Left lung (tissue), 10 donors: ENCODE measurements around the gene BHMT. TPM values are rescaled to one million over a fixed set of nuclear protein-coding genes. Genes with fewer than 3 reads are reported as not detected.

Source experiments
- ATAC-seq: fragments of 200-7000 bp; cut with Tn5 transposase; one replicate; pipeline ENCODE4 v1.9.1; 2020; ENCODE audit warnings: moderate library complexity
- DNase-seq, 4 donors: peaks; one replicate each; pipeline ENCODE4 v3.0.0-alpha.2; 2013 to 2020
- H3K27ac ChIP-seq, 2 donors: fragments of 200-600 bp; sonication (generic) in 1 of 2; one replicate each; pipeline versions ENCODE4 v1.5.0 to v1.8.0; 2020 to 2021
- H3K27me3 ChIP-seq, 2 donors: fragments of 200-600 bp; sonication (generic) in 1 of 2; one replicate each; pipeline versions ENCODE4 v1.5.0 to v1.8.0; 2020 to 2021
- H3K36me3 ChIP-seq, 2 donors: fragments of 200-600 bp; sonication (generic) in 1 of 2; one replicate each; pipeline versions ENCODE4 v1.5.0 to v1.8.0; 2020 to 2021
- H3K4me1 ChIP-seq, 2 donors: fragments of 200-600 bp; one replicate each; pipeline ENCODE4 v1.8.0; 2021
- H3K4me3 ChIP-seq, 2 donors: fragments of 200-600 bp; sonication (generic) in 1 of 2; one replicate each; pipeline versions ENCODE4 v1.5.0 to v1.8.0; 2020 to 2021; ENCODE audit warnings: mild to moderate bottlenecking in 1 of 2
- H3K9me3 ChIP-seq, 2 donors: fragments of 200-600 bp; sonication (generic) in 1 of 2; one replicate each; pipeline versions ENCODE4 v1.5.0 to v1.8.0; 2020 to 2021
- intact Hi-C, 2 donors: fragments of 100-400 bp; cut with DNase I; formaldehyde crosslinking; loops; one replicate each; pipeline versions ENCODE4 v1.11.2 to v1.14.2; 2022
- polyA plus RNA-seq, 6 donors: library from polyadenylated mRNA; unstranded; fragments of 120-200 nt; gene quantifications; one replicate each; pipeline ENCODE4 v1.2.1, GENCODE V29; 2013; ENCODE audit not compliant: insufficient read length in 6 of 6
- total RNA-seq, 2 donors: library from RNA; stranded (reverse); fragmentation: NEBNext Ultra II Directional; extraction: Animal tissue kit (Norgen Biotek cat#: 25700); gene quantifications; one replicate each; pipeline ENCODE4 v1.2.1, GENCODE V29; 2021
- TF ChIP-seq, protein P1 (sequence below), 2 donors: fragments of 200-600 bp; sonication (generic) in 1 of 2; IDR thresholded peaks; one replicate each; pipeline versions ENCODE4 v1.5.0 to v1.8.0; 2021; ENCODE audit warnings: antibody characterized with exemption in 2 of 2
- donor health status: DM: no; HTN: yes; CAD: no.
- donor health status: DM: no; HTN: no; CAD: no.

The BHMT gene
- total and polyA plus RNA-seq, 8 donors = 0.16 to 2.1 (median 0.90) TPM; not detected in 1

DNA sequence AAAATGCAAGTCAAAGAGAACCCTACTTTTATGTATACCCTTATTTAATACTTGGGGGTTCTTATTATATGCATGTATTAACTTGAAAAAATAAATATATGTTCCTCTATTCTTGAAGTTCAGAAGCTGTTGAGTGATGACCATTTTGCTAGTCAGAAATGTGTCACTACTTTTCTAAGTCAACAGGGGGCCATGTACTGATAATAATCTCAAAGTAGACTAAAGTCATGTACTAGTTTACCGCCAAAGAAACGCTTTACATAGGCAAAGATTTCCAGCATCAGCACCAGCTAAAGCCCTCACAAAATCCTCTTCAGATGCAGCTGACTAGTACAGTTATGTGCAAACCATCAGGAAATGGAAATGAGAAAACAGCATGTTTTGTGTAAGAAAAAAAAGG is 5.7 kb upstream of the BHMT start:
- Histone ChIP-seq H3K36me3 (no peaks in the 10 kb centered on the region), H3K4me3 (no peak overlapping the region), H3K4me1 (no peaks in the 10 kb centered on the region), H3K27me3 (peaks cover 15 to 17% of the 10 kb centered on the region in 2 donors), H3K27ac (no peak overlapping the region), H3K9me3 (no peaks in the 10 kb centered on the region)
- DNase-seq (no peak), ATAC-seq (no peak)
- intact Hi-C loops = no loop called here
- TF ChIP-seq, protein P1, sequence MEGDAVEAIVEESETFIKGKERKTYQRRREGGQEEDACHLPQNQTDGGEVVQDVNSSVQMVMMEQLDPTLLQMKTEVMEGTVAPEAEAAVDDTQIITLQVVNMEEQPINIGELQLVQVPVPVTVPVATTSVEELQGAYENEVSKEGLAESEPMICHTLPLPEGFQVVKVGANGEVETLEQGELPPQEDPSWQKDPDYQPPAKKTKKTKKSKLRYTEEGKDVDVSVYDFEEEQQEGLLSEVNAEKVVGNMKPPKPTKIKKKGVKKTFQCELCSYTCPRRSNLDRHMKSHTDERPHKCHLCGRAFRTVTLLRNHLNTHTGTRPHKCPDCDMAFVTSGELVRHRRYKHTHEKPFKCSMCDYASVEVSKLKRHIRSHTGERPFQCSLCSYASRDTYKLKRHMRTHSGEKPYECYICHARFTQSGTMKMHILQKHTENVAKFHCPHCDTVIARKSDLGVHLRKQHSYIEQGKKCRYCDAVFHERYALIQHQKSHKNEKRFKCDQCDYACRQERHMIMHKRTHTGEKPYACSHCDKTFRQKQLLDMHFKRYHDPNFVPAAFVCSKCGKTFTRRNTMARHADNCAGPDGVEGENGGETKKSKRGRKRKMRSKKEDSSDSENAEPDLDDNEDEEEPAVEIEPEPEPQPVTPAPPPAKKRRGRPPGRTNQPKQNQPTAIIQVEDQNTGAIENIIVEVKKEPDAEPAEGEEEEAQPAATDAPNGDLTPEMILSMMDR (IDR thresholded peaks at IDR 0.05) = no peak

DNA sequence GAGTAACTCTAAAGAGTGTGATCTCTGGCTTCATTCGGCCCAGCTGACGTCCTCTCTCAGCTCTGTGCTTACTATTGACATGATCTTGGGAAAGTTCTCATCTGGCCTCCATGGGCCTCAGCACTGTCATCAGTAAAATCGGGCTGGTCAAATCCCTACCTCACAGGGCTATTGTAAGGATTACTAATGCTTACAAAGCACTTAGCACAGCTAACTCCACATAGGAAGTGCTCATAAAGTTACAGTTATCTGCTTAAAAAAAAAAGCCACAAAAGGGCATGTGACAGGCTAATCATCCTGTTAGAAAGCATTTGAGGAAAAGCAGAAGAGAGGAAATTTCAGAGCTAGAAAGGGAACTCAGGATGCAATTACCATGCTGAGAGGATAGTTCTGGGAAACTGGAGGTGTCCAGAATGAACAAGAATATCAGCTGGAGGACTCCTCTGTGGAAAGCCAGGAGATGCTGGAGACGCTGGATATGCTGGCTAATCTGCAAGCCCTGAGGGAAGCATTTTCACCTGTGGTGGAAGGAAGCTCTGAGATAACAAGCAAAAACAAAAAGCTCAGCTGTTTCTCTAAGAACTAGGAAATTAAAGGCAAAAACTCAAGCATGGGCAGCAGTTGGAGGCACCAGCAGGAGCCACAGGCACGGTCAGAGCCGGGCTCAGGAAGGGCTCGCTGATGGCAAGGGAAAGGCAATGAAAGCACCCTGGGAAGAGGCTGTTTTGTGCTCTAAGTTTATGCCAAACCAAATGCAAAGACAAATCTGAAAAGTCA is 4.4 kb upstream of the BHMT start:
- TF ChIP-seq, protein P1 (IDR thresholded peaks at IDR 0.05) = no peak
- H3K9me3 ChIP-seq = no peaks in the 10 kb centered on the region
- H3K36me3 ChIP-seq = no peaks in the 10 kb centered on the region
- intact Hi-C loops = no loop called here
- no peak for DNase-seq
- H3K27me3 ChIP-seq = peaks cover 28 to 30% of the 10 kb centered on the region in 2 donors
- no peaks in the 10 kb centered on the region for H3K4me1 ChIP-seq
- ATAC-seq = peak; percentile 58
- no peak overlapping the region for H3K4me3 ChIP-seq
- no peak overlapping the region for H3K27ac ChIP-seq

DNA sequence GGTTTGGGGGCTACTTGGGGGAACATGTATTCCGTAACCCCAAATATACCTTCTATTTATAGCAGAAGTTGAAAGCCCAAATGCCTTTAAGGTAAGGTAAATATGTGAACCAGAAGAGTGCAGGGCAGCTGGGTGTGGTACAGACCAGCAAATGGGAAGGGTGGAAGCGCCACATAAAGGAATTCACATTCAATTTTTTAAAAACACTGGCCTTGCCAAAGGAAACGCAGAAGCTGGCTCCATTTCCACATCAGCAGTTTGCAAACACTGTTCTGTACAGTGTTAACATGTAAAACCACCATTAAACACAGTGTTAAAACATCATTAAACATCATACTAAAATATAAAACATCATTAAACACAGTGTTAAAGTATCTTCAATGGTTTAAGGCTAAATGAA is 3.5 kb upstream of the BHMT start:
- intact Hi-C loops = no loop called here
- no peaks in the 10 kb centered on the region for H3K4me1 ChIP-seq
- no peak overlapping the region for H3K4me3 ChIP-seq
- no peaks in the 10 kb centered on the region for H3K36me3 ChIP-seq
- TF ChIP-seq, protein P1 (IDR thresholded peaks at IDR 0.05) = no peak
- no peak for DNase-seq
- no peak overlapping the region for H3K27ac ChIP-seq
- H3K9me3 ChIP-seq = no peaks in the 10 kb centered on the region
- ATAC-seq = no peak
- H3K27me3 ChIP-seq = peaks cover 36 to 39% of the 10 kb centered on the region in 2 donors

DNA sequence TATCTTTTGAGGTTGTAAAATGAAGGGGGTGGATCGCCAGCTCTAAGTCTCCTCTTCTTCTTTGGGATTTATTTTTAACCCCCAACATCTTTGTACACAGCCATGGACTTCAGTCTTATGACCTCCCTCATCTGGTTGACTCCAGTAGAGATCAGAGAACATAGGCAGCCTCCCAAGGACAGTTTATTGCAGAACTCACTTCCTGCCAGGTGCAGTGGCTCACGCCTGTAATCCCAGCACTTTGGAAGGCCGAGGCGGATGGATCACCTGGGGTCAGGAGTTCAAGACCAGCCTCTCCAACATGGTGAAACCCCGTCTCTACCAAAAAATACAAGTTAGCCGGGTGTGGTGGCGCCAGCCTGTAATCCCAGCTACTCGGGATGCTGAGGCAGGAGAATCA is 2.8 kb upstream of the BHMT start:
- Histone ChIP-seq H3K9me3 (no peaks in the 10 kb centered on the region), H3K36me3 (no peaks in the 10 kb centered on the region), H3K4me1 (no peaks in the 10 kb centered on the region), H3K4me3 (no peak overlapping the region), H3K27me3 (peaks cover 36 to 46% of the 10 kb centered on the region in 2 donors), H3K27ac (no peak overlapping the region)
- intact Hi-C loops = no loop called here
- TF ChIP-seq, protein P1 (IDR thresholded peaks at IDR 0.05) = no peak
- DNase-seq (no peak), ATAC-seq (no peak)

DNA sequence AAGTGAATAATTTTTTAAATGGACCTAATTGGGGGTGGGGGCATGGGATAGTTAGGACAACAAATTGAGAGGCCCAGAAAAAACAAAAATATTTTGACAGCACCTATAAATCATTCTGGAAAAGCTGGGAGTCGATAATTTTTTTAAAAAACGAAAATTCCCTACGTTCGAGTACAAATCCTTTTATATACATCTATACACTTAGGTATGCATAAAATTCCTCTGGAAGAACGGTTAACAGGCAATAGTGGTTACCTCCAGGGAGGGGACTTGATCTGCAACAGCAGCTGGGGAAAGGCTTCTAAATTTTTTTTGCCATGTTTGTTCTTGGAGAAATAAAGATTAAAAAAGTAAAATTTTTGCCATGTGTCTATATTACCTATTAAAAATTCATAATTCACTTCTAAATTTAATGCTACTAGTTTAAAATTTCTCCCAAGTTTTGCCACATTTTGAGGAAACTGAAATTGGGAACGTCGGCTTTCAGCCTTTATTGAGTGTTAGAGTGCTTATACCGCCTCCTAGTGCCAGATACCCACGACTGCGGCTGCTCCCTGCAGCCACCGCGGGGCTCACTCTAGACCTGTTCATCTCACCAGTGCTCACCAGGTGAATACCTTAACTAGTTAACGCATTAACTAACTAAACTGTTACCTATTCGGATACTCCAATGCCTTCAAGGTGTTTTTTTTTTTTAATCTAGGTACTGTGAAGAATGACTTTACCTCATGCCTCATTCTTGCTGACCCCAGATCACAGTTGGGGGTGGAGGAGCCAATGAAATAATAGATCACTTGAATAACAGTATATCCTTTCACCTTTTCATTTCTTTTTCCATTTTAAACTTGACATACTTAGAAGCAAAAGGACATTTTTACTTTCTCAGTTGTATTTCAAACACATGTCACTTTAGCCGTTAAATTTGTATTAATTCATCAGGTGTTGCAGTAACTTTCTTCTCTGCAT is 1.8 kb upstream of the BHMT start:
- peaks cover 36 to 54% of the 10 kb centered on the region in 2 donors for H3K27me3 ChIP-seq
- no peak for DNase-seq
- H3K36me3 ChIP-seq = no peaks in the 10 kb centered on the region
- H3K4me3 ChIP-seq = no peak overlapping the region
- H3K9me3 ChIP-seq = no peaks in the 10 kb centered on the region
- intact Hi-C loops = no loop called here
- TF ChIP-seq, protein P1 (IDR thresholded peaks at IDR 0.05) = peak in 1 of 2 donors; percentile 60
- ATAC-seq = peak; percentile 71
- no peak overlapping the region for H3K27ac ChIP-seq
- no peaks in the 10 kb centered on the region for H3K4me1 ChIP-seq
